ENCODE results near the gene RGSL1.

The RGSL1 gene

GRCh38 chr1:182450087-182450486 is at the start of gene RGSL1:
TSS of gene RGSL1 (plus strand) at chr1:182450146. CDS start at chr1:182450166, 20 bp downstream.
- in situ Hi-C loops (cut with MboI; ENCODE audit: low sequenced_read_pairs): loop anchor here (10.0 to 25.0 kb wide), 2 partner anchors 145 to 337 kb away; partner anchors contain the start of gene NPL

- in situ Hi-C loops (cut with MboI; ENCODE audit: low sequenced_read_pairs): loop anchor here (25.0 kb wide), 1 partner anchor 913 kb away; the partner anchor contains the start of gene CACNA1E
Measured at GRCh38 chr1:182400567-182400966, 49.4 kb upstream of the RGSL1 start, which contains the start of gene TEDDM1. TSS of gene TEDDM1 (minus strand) at chr1:182400667. CDS start at chr1:182400485, 182 bp downstream.

- in situ Hi-C loops (cut with MboI; ENCODE audit: low sequenced_read_pairs): loop anchor here (25.0 kb wide), 1 partner anchor 917 kb away; the partner anchor contains the start of gene CACNA1E
Measured at GRCh38 chr1:182404781-182405180, 45.2 kb upstream of the RGSL1 start.

- in situ Hi-C loops (cut with MboI; ENCODE audit: low sequenced_read_pairs): loop anchor here (25.0 kb wide), 1 partner anchor 918 kb away; the partner anchor contains the start of gene CACNA1E
Measured at GRCh38 chr1:182405578-182405977, 44.4 kb upstream of the RGSL1 start.

- in situ Hi-C loops (cut with MboI; ENCODE audit: low sequenced_read_pairs): loop anchor here (25.0 kb wide), 1 partner anchor 919 kb away; the partner anchor contains the start of gene CACNA1E
Measured at GRCh38 chr1:182406012-182406411, 43.9 kb upstream of the RGSL1 start.

GRCh38 chr1:182407724-182408123 is 42.2 kb upstream of the RGSL1 start:
- in situ Hi-C loops (cut with MboI; ENCODE audit: low sequenced_read_pairs): loop anchor here (25.0 kb wide), 1 partner anchor 920 kb away; the partner anchor contains the start of gene CACNA1E

GRCh38 chr1:182408435-182409075 is 41.4 kb upstream of the RGSL1 start:
- in situ Hi-C loops (cut with MboI; ENCODE audit: low sequenced_read_pairs): loop anchor here (25.0 kb wide), 1 partner anchor 921 kb away; the partner anchor contains the start of gene CACNA1E

- in situ Hi-C loops (cut with MboI; ENCODE audit: low sequenced_read_pairs): loop anchor here (25.0 kb wide), 1 partner anchor 923 kb away; the partner anchor contains the start of gene CACNA1E
Measured at GRCh38 chr1:182410138-182410537, 39.8 kb upstream of the RGSL1 start.

- in situ Hi-C loops (cut with MboI; ENCODE audit: low sequenced_read_pairs): loop anchor here (25.0 kb wide), 1 partner anchor 923 kb away; the partner anchor contains the start of gene CACNA1E
Measured at GRCh38 chr1:182410620-182411273, 39.2 kb upstream of the RGSL1 start.

- in situ Hi-C loops (cut with MboI; ENCODE audit: low sequenced_read_pairs): loop anchor here (25.0 kb wide), 1 partner anchor 926 kb away; the partner anchor contains the start of gene CACNA1E
Measured at GRCh38 chr1:182413486-182413885, 36.5 kb upstream of the RGSL1 start.

GRCh38 chr1:182413969-182414368 is 36.0 kb upstream of the RGSL1 start:
- in situ Hi-C loops (cut with MboI; ENCODE audit: low sequenced_read_pairs): loop anchor here (25.0 kb wide), 1 partner anchor 927 kb away; the partner anchor contains the start of gene CACNA1E

GRCh38 chr1:182415789-182416188 is 34.2 kb upstream of the RGSL1 start:
- in situ Hi-C loops (cut with MboI; ENCODE audit: low sequenced_read_pairs): loop anchor here (25.0 kb wide), 1 partner anchor 928 kb away; the partner anchor contains the start of gene CACNA1E

- in situ Hi-C loops (cut with MboI; ENCODE audit: low sequenced_read_pairs): no loop called here
Measured at GRCh38 chr1:182426442-182427430, 23.2 kb upstream of the RGSL1 start.

- in situ Hi-C loops (cut with MboI; ENCODE audit: low sequenced_read_pairs): no loop called here
Measured at GRCh38 chr1:182428043-182428442, 21.9 kb upstream of the RGSL1 start.

GRCh38 chr1:182430263-182431068 is 19.5 kb upstream of the RGSL1 start:
- in situ Hi-C loops (cut with MboI; ENCODE audit: low sequenced_read_pairs): no loop called here

- in situ Hi-C loops (cut with MboI; ENCODE audit: low sequenced_read_pairs): no loop called here
Measured at GRCh38 chr1:182431278-182431677, 18.7 kb upstream of the RGSL1 start.

- in situ Hi-C loops (cut with MboI; ENCODE audit: low sequenced_read_pairs): no loop called here
Measured at GRCh38 chr1:182433580-182433979, 16.4 kb upstream of the RGSL1 start.

GRCh38 chr1:182438326-182438725 is 11.6 kb upstream of the RGSL1 start:
- in situ Hi-C loops (cut with MboI; ENCODE audit: low sequenced_read_pairs): no loop called here

GRCh38 chr1:182441719-182442118 is 8.2 kb upstream of the RGSL1 start:
- in situ Hi-C loops (cut with MboI; ENCODE audit: low sequenced_read_pairs): no loop called here

Data from HL-60/S4 treated with retinoic acid at 250 ng/mL for 4 days and 3 days (cell line).